ENCODE results near the gene FHIP1B. TPM values are rescaled to one million over a fixed set of nuclear protein-coding genes. Genes with fewer than 3 reads are reported as not detected.

The FHIP1B gene
- total and polyA plus RNA-seq, 2 of the 4 experiments (the other 2 are of a cell fraction), result 5.9 to 30.2 TPM

DNA sequence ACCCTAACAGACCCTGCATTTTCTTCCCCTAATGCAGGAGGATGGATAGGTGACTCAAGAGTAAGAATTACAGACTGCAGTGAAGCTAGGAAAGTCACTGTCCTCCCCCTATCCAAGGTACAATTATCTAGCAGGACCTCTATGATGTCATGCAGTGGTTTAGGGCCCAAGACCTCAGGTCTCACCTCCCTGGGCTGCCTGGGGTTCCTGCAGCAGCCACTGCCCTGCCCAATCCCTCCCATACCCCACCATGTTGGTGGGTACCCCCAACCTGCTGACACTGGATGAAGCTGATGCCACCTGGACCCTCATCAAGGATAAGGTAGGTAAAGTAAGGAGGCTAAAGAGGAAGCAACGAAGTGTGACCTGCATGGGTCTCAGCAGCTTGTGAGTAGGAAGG lies 29.1 kb downstream of the FHIP1B start, which contains the start of gene C11orf42:
TSS of gene C11orf42 (plus strand) at position 192 of the 400 bp plus-strand sequence. CDS start at position 251, 59 bp downstream.
- TF ChIP-seq BHLHE40 (IDR thresholded peaks at IDR 0.05; ENCODE audit: low read depth, low read length) (no peak), SMC3 (IDR thresholded peaks at IDR 0.05; ENCODE audit: low read depth, low read length) (no peak), POLR2A (IDR thresholded peaks at IDR 0.05; ENCODE audit: low read depth, low read length) (no peak), NFE2L2 (IDR thresholded peaks at IDR 0.05; ENCODE audit: low read depth, low read length) (no peak), RAD21 (IDR thresholded peaks at IDR 0.05; ENCODE audit: low read length) (no peak), MAFK (IDR thresholded peaks at IDR 0.05; ENCODE audit: low read depth, low read length) (no peak), MXI1 (IDR thresholded peaks at IDR 0.05; ENCODE audit: borderline replicate concordance, low read depth, low read length) (no peak), MAZ (IDR thresholded peaks at IDR 0.05; ENCODE audit: borderline replicate concordance, low read depth, low read length) (no peak)
- TF ChIP-seq, protein P1, sequence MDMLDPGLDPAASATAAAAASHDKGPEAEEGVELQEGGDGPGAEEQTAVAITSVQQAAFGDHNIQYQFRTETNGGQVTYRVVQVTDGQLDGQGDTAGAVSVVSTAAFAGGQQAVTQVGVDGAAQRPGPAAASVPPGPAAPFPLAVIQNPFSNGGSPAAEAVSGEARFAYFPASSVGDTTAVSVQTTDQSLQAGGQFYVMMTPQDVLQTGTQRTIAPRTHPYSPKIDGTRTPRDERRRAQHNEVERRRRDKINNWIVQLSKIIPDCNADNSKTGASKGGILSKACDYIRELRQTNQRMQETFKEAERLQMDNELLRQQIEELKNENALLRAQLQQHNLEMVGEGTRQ (IDR thresholded peaks at IDR 0.05; ENCODE audit: low read depth, low read length), result no peak
- WGBS, 2 experiments (ENCODE audit: extremely low coverage in 2 of 2, insufficient read length in 1 of 2), result no CpG with 5 or more reads among the region's 1 CpG
- peaks cover 11% of the 10 kb centered on the region for H3K36me3 ChIP-seq (ENCODE audit: control insufficient read depth, insufficient read depth, low read length)

More for the DNA sequence above, 29.1 kb downstream of the FHIP1B start, which contains the start of gene C11orf42:
- in situ Hi-C loops (cut with MboI; ENCODE audit: low sequenced_read_pairs) (no loop called here), intact Hi-C loops (cut with micrococcal nuclease) (no loop called here), dilution Hi-C loops (cut with HindIII; ENCODE audit: low sequenced_read_pairs, unreplicated experiment) (no loop called here)
- Histone ChIP-seq H3K9me1 (ENCODE audit: insufficient read depth, low read length) (no peaks in the 10 kb centered on the region), H4K20me1 (ENCODE audit: insufficient read depth, low read length) (no peaks in the 10 kb centered on the region), H3K27ac (ENCODE audit: insufficient read depth, low read length) (no peak within 1 kb of the TSS), H2AK5ac (ENCODE audit: low read depth, low read length) (no peak within 1 kb of the TSS), H2BK20ac (ENCODE audit: low read depth, low read length) (no peak within 1 kb of the TSS), H3K4ac (ENCODE audit: low read depth, low read length) (no peak within 1 kb of the TSS), H3K23ac (ENCODE audit: low read depth, low read length) (no peak within 1 kb of the TSS), H3K9ac (ENCODE audit: low read depth, low read length) (no peak within 1 kb of the TSS), H4K8ac (ENCODE audit: low read depth in 2 of 2, low read length in 2 of 2) (no peak within 1 kb of the TSS), H3K56ac (ENCODE audit: extremely low read depth, insufficient read depth, low read length) (no peak within 1 kb of the TSS), H3K27me3 (ENCODE audit: control insufficient read depth, insufficient read depth, low read length) (no peaks in the 10 kb centered on the region), H3K4me3 (ENCODE audit: insufficient read depth, low read depth, low read length) (no peak within 1 kb of the TSS), H3K14ac (replicated peaks; ENCODE audit: low read depth, low read length) (no peak within 1 kb of the TSS), H3K4me1 (ENCODE audit: control insufficient read depth, insufficient read depth, low read length) (peaks cover 4% of the 10 kb centered on the region; the same call in 1 of the 2 replicates), H2BK120ac (ENCODE audit: low read depth, low read length) (no peak within 1 kb of the TSS), H3K79me1 (ENCODE audit: low read depth in 1 of 2, low read length in 2 of 2) (no peaks in the 10 kb centered on the region), H2BK15ac (ENCODE audit: low read depth, low read length) (no peak within 1 kb of the TSS), H3K18ac (ENCODE audit: low read depth, low read length) (no peak within 1 kb of the TSS), H4K5ac (ENCODE audit: low read depth, low read length) (no peak within 1 kb of the TSS), H3K9me3 (ENCODE audit: control insufficient read depth, insufficient read depth, low read length) (no peaks in the 10 kb centered on the region), H3K4me2 (ENCODE audit: low read depth, low read length) (no peak within 1 kb of the TSS), H4K91ac (ENCODE audit: insufficient read depth, low read depth, low read length) (no peak within 1 kb of the TSS), H2BK5ac (ENCODE audit: low read depth, low read length, poor library complexity, severe bottlenecking) (no peak within 1 kb of the TSS), H2AK9ac (replicated peaks; ENCODE audit: low read depth, low read length, poor library complexity) (no peak within 1 kb of the TSS), H2AFZ (replicated peaks; ENCODE audit: low read length, poor library complexity) (no peak within 1 kb of the TSS)
- ATAC-seq (ENCODE audit: low read depth), result no peak
- ChIA-PET CTCF (no interaction called here), POLR2A (ENCODE audit: unreplicated experiment) (no interaction called here)
- BruUV-seq (replicated peaks), result no TSS peak
- no peak for DNase-seq

Measured in IMR-90 (cell line).